ENCODE results near the gene PDHX. TPM values are rescaled to one million over a fixed set of nuclear protein-coding genes. Genes with fewer than 3 reads are reported as not detected.

The PDHX gene
- total RNA-seq, 2 experiments from 2014 or later: 29.8 to 46.2 TPM

GRCh38 chr11:34994854-34995253 lies 78.4 kb downstream of the PDHX start:
- ATAC-seq (no peak), DNase-seq (no peak)
- ChIA-PET POLR2A (no interaction called here), CTCF (interaction anchor here (0.9 to 1.2 kb wide), 2 partner anchors 12 to 18 kb away, joined by 4 to 5 read pairs; no protein-coding TSS in a partner anchor)
- Mint-ChIP-seq H3K4me3 (no peak overlapping the region), H3K27ac (no peak overlapping the region), H3K36me3 (ENCODE audit: low read depth) (peaks cover 2% of the 10 kb centered on the region), H3K9me3 (ENCODE audit: low read depth) (no peaks in the 10 kb centered on the region), H3K4me1 (peaks cover 18% of the 10 kb centered on the region), H3K27me3 (no peaks in the 10 kb centered on the region)
- intact Hi-C loops (cut with DNase I, micrococcal nuclease): loop anchor here in 1 of 2 experiments (2.0 to 10.0 kb wide), 2 partner anchors 68 to 490 kb away; no protein-coding TSS in a partner anchor

DNA sequence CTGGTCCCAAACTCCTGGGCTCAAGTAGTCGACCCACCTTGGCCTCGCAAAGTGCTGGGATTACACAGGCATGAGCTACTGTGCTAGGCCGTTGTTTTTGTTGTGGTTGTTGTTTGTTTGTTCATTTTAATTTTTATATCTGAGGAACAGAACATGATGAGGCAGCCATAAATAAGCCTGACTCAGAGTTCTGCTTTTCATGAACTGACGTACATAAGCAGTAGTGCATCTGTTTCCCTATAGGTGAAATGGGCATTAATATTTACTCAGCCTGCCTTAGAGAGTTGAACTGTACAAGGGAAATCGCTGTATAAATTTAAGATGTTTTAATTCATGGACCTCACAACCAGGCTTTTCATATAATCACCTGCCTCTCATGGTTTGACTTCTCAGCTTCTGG lies 80.5 kb downstream of the PDHX start:
- peaks cover 29% of the 10 kb centered on the region for H3K4me1 Mint-ChIP-seq

DNA sequence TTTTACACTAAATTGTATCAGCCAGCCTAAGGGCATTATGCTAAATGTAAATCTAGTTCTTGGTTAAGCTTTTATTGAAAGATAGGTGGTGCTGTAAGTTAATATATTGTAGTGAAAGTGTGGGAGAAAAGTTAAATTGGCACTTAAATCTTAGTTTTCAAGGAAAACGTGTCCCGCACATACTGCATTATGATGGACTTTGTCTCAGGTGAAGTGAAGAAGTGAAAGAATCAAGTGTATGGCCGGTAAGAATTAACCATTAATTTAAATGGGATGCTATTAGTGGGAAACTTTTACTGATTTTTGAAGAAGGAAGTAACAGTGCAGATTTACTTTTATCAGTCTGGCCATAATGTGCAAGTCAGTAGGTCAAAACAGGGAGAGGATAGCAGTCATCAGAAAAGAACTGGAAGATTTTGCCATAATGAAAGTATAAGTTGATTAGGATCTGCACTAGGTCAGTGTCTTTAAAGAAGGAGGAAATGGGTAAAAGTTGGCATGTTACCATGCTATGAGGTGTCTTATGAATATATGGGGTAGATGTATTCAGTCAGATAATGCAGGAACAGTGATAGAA lies 81.6 kb downstream of the PDHX start:
- H3K9me3 Mint-ChIP-seq (ENCODE audit: low read depth): no peaks in the 10 kb centered on the region
- intact Hi-C loops (cut with DNase I, micrococcal nuclease): loop anchor here (1.0 to 10.0 kb wide), 7 partner anchors 85 to 487 kb away; no protein-coding TSS in a partner anchor
- ATAC-seq: peak; percentile 39
- peak overlapping the region; percentile 11 for H3K27ac Mint-ChIP-seq
- no peak for DNase-seq
- peaks cover 30% of the 10 kb centered on the region for H3K4me1 Mint-ChIP-seq
- H3K27me3 Mint-ChIP-seq: no peaks in the 10 kb centered on the region
- CTCF ChIA-PET: interaction anchor here (0.5 to 1.4 kb wide), 12 partner anchors 9 to 394 kb away, joined by 3 to 10 read pairs (median 3); partner anchors contain the start of gene CD44
- H3K36me3 Mint-ChIP-seq (ENCODE audit: low read depth): peaks cover 2% of the 10 kb centered on the region
- POLR2A ChIA-PET: no interaction called here
- no peak overlapping the region for H3K4me3 Mint-ChIP-seq

More for the DNA sequence above, 80.5 kb downstream of the PDHX start:
- ChIA-PET POLR2A (no interaction called here), CTCF (interaction anchor here (1.0 to 1.4 kb wide), 3 partner anchors 10 to 388 kb away, joined by 3 to 10 read pairs (median 3); no protein-coding TSS in a partner anchor)
- H3K27me3 Mint-ChIP-seq: no peaks in the 10 kb centered on the region
- peaks cover 2% of the 10 kb centered on the region for H3K36me3 Mint-ChIP-seq (ENCODE audit: low read depth)
- intact Hi-C loops (cut with DNase I, micrococcal nuclease): loop anchor here in 1 of 2 experiments (10.0 kb wide), 1 partner anchor 488 kb away; no protein-coding TSS in a partner anchor
- H3K27ac Mint-ChIP-seq: no peak overlapping the region
- H3K4me3 Mint-ChIP-seq: no peak overlapping the region
- no peaks in the 10 kb centered on the region for H3K9me3 Mint-ChIP-seq (ENCODE audit: low read depth)
- ATAC-seq (no peak), DNase-seq (no peak)

DNA sequence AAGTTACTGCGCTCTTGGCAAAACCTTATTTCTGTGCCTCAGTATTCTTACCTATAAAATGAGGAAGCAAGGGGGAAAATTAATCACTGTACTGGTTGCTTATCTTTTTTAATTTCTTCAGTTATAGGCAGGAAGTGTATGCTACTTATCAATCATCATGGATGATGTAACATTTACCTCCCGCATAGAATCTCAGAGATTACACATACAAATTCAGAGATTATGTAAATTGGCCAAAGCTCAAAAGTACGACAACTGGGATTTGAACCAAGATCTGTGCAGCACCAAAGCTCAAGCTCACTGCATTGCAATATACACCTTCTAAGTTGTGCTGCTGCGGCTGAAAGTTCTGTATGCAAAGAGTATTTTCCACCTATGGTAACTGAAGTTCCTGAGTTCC lies 83.0 kb downstream of the PDHX start:
- Mint-ChIP-seq H3K9me3 (ENCODE audit: low read depth) (no peaks in the 10 kb centered on the region), H3K27me3 (no peaks in the 10 kb centered on the region), H3K27ac (peak overlapping the region; percentile 25), H3K4me3 (no peak overlapping the region), H3K4me1 (peaks cover 41% of the 10 kb centered on the region), H3K36me3 (ENCODE audit: low read depth) (peaks cover 2% of the 10 kb centered on the region)
- POLR2A ChIA-PET: interaction anchor here (1.6 kb wide), 1 partner anchor 141 kb away, joined by 7 read pairs; no protein-coding TSS in a partner anchor
- intact Hi-C loops (cut with DNase I, micrococcal nuclease): loop anchor here (2.0 to 10.0 kb wide), 4 partner anchors 83 to 485 kb away; no protein-coding TSS in a partner anchor
- CTCF ChIA-PET: interaction anchor here (0.7 to 2.7 kb wide), 17 partner anchors 10 to 419 kb away, joined by 3 to 19 read pairs (median 5); partner anchors contain the start of gene CD44
- DNase-seq: no peak
- peak; percentile 53 for ATAC-seq

DNA sequence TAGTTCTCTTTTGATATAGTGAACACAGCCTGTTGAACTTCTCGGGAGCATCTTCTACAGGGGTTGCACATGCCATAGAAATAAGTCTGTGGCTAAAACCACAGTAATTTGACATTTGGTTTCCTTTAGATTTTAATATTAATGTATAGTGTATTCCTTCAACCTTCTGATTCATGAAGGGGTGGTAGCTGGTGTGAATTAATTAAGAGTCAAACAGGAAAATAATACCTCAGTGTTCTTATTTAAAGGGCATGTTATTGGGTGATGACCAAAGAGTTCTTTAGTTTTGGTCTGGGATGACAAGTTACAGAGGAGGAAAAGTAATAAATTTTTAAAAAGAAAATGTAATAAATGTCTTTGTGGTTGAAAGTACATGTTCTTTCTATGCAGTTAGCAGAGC lies 86.8 kb downstream of the PDHX start:
- ATAC-seq (no peak), DNase-seq (no peak)
- Mint-ChIP-seq H3K4me3 (no peak overlapping the region), H3K4me1 (peaks cover 59% of the 10 kb centered on the region), H3K9me3 (ENCODE audit: low read depth) (no peaks in the 10 kb centered on the region), H3K27ac (no peak overlapping the region), H3K27me3 (peaks cover 4% of the 10 kb centered on the region), H3K36me3 (ENCODE audit: low read depth) (peaks cover 2% of the 10 kb centered on the region)
- CTCF ChIA-PET: interaction anchor here (1.6 to 1.8 kb wide), 4 partner anchors 9 to 389 kb away, joined by 3 to 7 read pairs (median 4); no protein-coding TSS in a partner anchor
- POLR2A ChIA-PET: no interaction called here
- intact Hi-C loops (cut with DNase I, micrococcal nuclease): no loop called here

- CTCF ChIA-PET: interaction anchor here (1.1 to 1.8 kb wide), 4 partner anchors 9 to 388 kb away, joined by 3 to 7 read pairs (median 4); no protein-coding TSS in a partner anchor
- no peak overlapping the region for H3K27ac Mint-ChIP-seq
- DNase-seq (no peak), ATAC-seq (no peak)
- H3K4me1 Mint-ChIP-seq: peaks cover 54% of the 10 kb centered on the region
- no peak overlapping the region for H3K4me3 Mint-ChIP-seq
- peaks cover 4% of the 10 kb centered on the region for H3K27me3 Mint-ChIP-seq
- H3K9me3 Mint-ChIP-seq (ENCODE audit: low read depth): no peaks in the 10 kb centered on the region
- POLR2A ChIA-PET: no interaction called here
- intact Hi-C loops (cut with DNase I, micrococcal nuclease): no loop called here
- peaks cover 2% of the 10 kb centered on the region for H3K36me3 Mint-ChIP-seq (ENCODE audit: low read depth)
Measured at GRCh38 chr11:35003658-35004057, 87.2 kb downstream of the PDHX start.

DNA sequence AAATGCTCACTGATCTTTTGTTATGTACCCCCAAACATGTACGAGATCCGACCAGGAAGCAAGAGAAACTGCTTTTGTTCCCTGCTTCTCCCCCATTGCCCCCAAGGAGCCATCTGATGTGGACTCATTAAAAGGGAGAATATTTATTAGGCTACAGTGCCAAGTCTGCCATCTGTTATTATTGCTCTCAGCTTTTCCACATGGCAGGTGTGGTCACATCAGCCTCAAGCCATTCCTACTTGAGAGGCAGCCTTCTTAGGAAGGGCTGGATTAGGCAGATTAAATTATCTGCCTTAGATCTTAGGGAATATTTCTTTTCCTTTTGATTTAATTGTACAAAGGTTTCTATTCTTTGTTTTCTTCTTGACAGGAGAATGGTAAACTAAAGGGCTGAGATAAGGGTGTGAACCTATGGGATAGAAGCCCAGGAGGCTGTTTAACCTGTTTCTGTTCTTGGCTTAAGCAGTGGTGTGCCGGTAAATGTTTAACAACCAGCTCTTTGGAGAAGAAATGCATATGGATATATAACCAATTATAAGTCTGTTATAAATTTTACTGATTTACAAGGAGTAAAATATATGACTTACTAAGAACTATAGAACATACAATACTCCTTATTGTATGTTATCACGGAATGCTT lies 88.8 kb downstream of the PDHX start:
- ChIA-PET POLR2A (no interaction called here), CTCF (interaction anchor here (1.3 to 2.0 kb wide), 3 partner anchors 78 to 237 kb away, joined by 3 to 6 read pairs (median 3); no protein-coding TSS in a partner anchor)
- H3K4me1 Mint-ChIP-seq: peaks cover 53% of the 10 kb centered on the region
- H3K27me3 Mint-ChIP-seq: peaks cover 4% of the 10 kb centered on the region
- intact Hi-C loops (cut with DNase I, micrococcal nuclease): no loop called here
- peaks cover 2% of the 10 kb centered on the region for H3K36me3 Mint-ChIP-seq (ENCODE audit: low read depth)
- H3K9me3 Mint-ChIP-seq (ENCODE audit: low read depth): no peaks in the 10 kb centered on the region
- no peak for DNase-seq
- no peak overlapping the region for H3K4me3 Mint-ChIP-seq
- no peak for ATAC-seq
- no peak overlapping the region for H3K27ac Mint-ChIP-seq

GRCh38 chr11:35006389-35007128 lies 90.1 kb downstream of the PDHX start:
- POLR2A ChIA-PET: interaction anchor here (1.0 to 1.9 kb wide), 2 partner anchors 139 to 140 kb away, joined by 4 to 6 read pairs; no protein-coding TSS in a partner anchor
- H3K4me3 Mint-ChIP-seq: no peak overlapping the region
- no peak overlapping the region for H3K27ac Mint-ChIP-seq
- peaks cover 6% of the 10 kb centered on the region for H3K27me3 Mint-ChIP-seq
- ATAC-seq: peak; percentile 86
- peak; percentile 70 for DNase-seq
- peaks cover 2% of the 10 kb centered on the region for H3K36me3 Mint-ChIP-seq (ENCODE audit: low read depth)
- H3K9me3 Mint-ChIP-seq (ENCODE audit: low read depth): no peaks in the 10 kb centered on the region
- CTCF ChIA-PET: interaction anchor here (0.8 to 2.3 kb wide), 8 partner anchors 9 to 236 kb away, joined by 3 to 9 read pairs (median 4); no protein-coding TSS in a partner anchor
- intact Hi-C loops (cut with DNase I, micrococcal nuclease): no loop called here
- peaks cover 56% of the 10 kb centered on the region for H3K4me1 Mint-ChIP-seq

GRCh38 chr11:35007277-35007676 lies 90.9 kb downstream of the PDHX start:
- DNase-seq (no peak), ATAC-seq (no peak)
- Mint-ChIP-seq H3K4me3 (no peak overlapping the region), H3K27me3 (peaks cover 6% of the 10 kb centered on the region), H3K36me3 (ENCODE audit: low read depth) (no peaks in the 10 kb centered on the region), H3K27ac (no peak overlapping the region), H3K9me3 (ENCODE audit: low read depth) (no peaks in the 10 kb centered on the region), H3K4me1 (peaks cover 60% of the 10 kb centered on the region)
- CTCF ChIA-PET: interaction anchor here (0.6 to 2.3 kb wide), 7 partner anchors 10 to 159 kb away, joined by 3 to 9 read pairs (median 3); no protein-coding TSS in a partner anchor
- intact Hi-C loops (cut with DNase I, micrococcal nuclease): no loop called here
- POLR2A ChIA-PET: interaction anchor here (0.7 to 1.9 kb wide), 2 partner anchors 59 to 138 kb away, joined by 5 to 6 read pairs; no protein-coding TSS in a partner anchor

GRCh38 chr11:35009191-35009943 lies 92.9 kb downstream of the PDHX start:
- no peak overlapping the region for H3K4me3 Mint-ChIP-seq
- DNase-seq: no peak
- ChIA-PET CTCF (interaction anchor here (1.6 kb wide), 1 partner anchor 10 kb away, joined by 7 read pairs; no protein-coding TSS in a partner anchor), POLR2A (interaction anchor here (0.6 kb wide), 1 partner anchor 137 kb away, joined by 3 read pairs; no protein-coding TSS in a partner anchor)
- H3K36me3 Mint-ChIP-seq (ENCODE audit: low read depth): no peaks in the 10 kb centered on the region
- H3K9me3 Mint-ChIP-seq (ENCODE audit: low read depth): no peaks in the 10 kb centered on the region
- H3K27me3 Mint-ChIP-seq: peaks cover 6% of the 10 kb centered on the region
- H3K27ac Mint-ChIP-seq: no peak overlapping the region
- intact Hi-C loops (cut with DNase I, micrococcal nuclease): no loop called here
- ATAC-seq: no peak
- peaks cover 68% of the 10 kb centered on the region for H3K4me1 Mint-ChIP-seq

Data from activated CD4-positive, alpha-beta T cell treated with anti-CD3 and anti-CD28 coated beads for 36 hours (primary cell).